ENCODE results near the gene WWC1. TPM values are rescaled to one million over a fixed set of nuclear protein-coding genes. Genes with fewer than 3 reads are reported as not detected.

Gene WWC1
- total and polyA plus RNA-seq, 10 of the 15 experiments (the other 5 are each of a cell fraction or from before 2014, with no cell fraction given): 0.50 to 7.8 (median 2.5) TPM

- peak; percentile 16 for TF ChIP-seq E4F1 (IDR thresholded peaks at IDR 0.05; ENCODE audit: borderline replicate concordance, partially characterized antibody)
- no peak for TF ChIP-seq HDAC6 (IDR thresholded peaks at IDR 0.05; ENCODE audit: unreplicated experiment)
- TF ChIP-seq NR2F1 (conservative IDR thresholded peaks at IDR 0.05): no peak
- TF ChIP-seq TCF7 (IDR thresholded peaks at IDR 0.05; ENCODE audit: borderline replicate concordance): no peak
Observed at GRCh38 chr5:168486136-168486879, 194.9 kb downstream of the WWC1 start, which contains the start of gene RARS1 (continued).

GRCh38 chr5:168489059-168489458 lies 197.6 kb downstream of the WWC1 start:
- H4K20me1 ChIP-seq (ENCODE audit: control insufficient read depth, insufficient read depth): no peaks in the 10 kb centered on the region
- no peak overlapping the region for H3K4me2 ChIP-seq (ENCODE audit: control insufficient read depth, insufficient read depth)
- H3K36me3 ChIP-seq (ENCODE audit: control insufficient read depth in 2 of 2, insufficient read depth in 2 of 2, low read length in 1 of 2): peaks cover 1 to 18% of the 10 kb centered on the region in 2 experiments; a peak in 2 of 4 replicates
- H3K4me3 ChIP-seq: no peak overlapping the region
- RAD21 ChIA-PET (ENCODE audit: unreplicated experiment): no interaction called here
- CTCF ChIA-PET: no interaction called here
- no peak overlapping the region for H3K9ac ChIP-seq (ENCODE audit: control insufficient read depth, insufficient read depth, low read length)
- no peaks in the 10 kb centered on the region for H3K27me3 ChIP-seq (replicated peaks in 1 of 2; ENCODE audit: control insufficient read depth in 2 of 2, insufficient read depth in 2 of 2, low read length in 1 of 2)
- DNase-seq (ENCODE audit: low read depth, low spot score) (no peak), FAIRE-seq (no peak), ATAC-seq (no peak)
- BruUV-seq (replicated peaks): no TSS peak
- no peaks in the 10 kb centered on the region for H3K9me3 ChIP-seq (replicated peaks; ENCODE audit: control insufficient read depth, insufficient read depth, low read length)
- POLR2A ChIA-PET: no interaction called here
- peaks cover 4% of the 10 kb centered on the region; the same call in 1 of the 2 replicates for H3K4me1 ChIP-seq (ENCODE audit: control insufficient read depth, insufficient read depth, low read length)
- in situ Hi-C loops (cut with MboI) (no loop called here), intact Hi-C loops (cut with micrococcal nuclease; ENCODE audit: unreplicated experiment) (loop anchor here (5.0 kb wide), 1 partner anchor 202 kb away; no protein-coding TSS in a partner anchor)
- WGBS (ENCODE audit: insufficient coverage, insufficient replicate concordance, low lambda C conversion rate, missing lambda C conversion rate): 96% methylated on average over 3 of the region's 3 CpGs
- TF ChIP-seq SMARCA5 (IDR thresholded peaks at IDR 0.05) (no peak), NBN (IDR thresholded peaks at IDR 0.05) (no peak), RCOR1 (conservative IDR thresholded peaks at IDR 0.05; ENCODE audit: low read depth, low read length) (no peak), PKNOX1 (IDR thresholded peaks at IDR 0.05) (no peak), ZBTB40 (IDR thresholded peaks at IDR 0.05; ENCODE audit: borderline replicate concordance) (no peak)
- peaks cover 28% of the 10 kb centered on the region for H3K79me2 ChIP-seq (ENCODE audit: control insufficient read depth, insufficient read depth, low read length)
- H2AFZ ChIP-seq (ENCODE audit: control insufficient read depth, low read depth, low read length): no peak overlapping the region
- no peak overlapping the region for H3K27ac ChIP-seq (ENCODE audit: control insufficient read depth, insufficient read depth)
- SMC1A ChIA-PET (ENCODE audit: uncharacterized antibody, unreplicated experiment): no interaction called here
